ENCODE measurements around the gene EML6. TPM values are rescaled to one million over a fixed set of nuclear protein-coding genes. Genes with fewer than 3 reads are reported as not detected.

The EML6 gene
- total RNA-seq, 1 experiment from 2014 or later, result 0.34 TPM

DNA sequence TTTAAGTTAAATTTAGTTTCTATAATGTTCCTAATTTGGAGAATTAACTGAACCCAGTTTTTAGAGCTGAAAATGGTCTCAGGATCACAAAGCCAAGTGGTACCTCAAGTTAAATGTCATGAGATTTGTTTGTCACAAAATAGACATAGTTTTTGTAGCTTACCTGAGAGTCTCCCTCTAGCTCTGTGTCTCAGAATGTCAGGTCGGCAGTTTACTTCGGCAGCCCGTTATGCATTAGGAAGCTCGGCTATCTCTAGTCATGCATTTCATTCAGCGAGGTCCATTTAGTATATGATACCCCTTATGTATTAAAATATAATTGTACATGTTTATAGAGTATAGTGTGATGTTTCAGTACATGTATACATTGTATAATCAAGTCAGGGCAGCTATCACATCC is 155.6 kb downstream of the EML6 start:
- DNase-seq (ENCODE audit: low read depth), result no peak

DNA sequence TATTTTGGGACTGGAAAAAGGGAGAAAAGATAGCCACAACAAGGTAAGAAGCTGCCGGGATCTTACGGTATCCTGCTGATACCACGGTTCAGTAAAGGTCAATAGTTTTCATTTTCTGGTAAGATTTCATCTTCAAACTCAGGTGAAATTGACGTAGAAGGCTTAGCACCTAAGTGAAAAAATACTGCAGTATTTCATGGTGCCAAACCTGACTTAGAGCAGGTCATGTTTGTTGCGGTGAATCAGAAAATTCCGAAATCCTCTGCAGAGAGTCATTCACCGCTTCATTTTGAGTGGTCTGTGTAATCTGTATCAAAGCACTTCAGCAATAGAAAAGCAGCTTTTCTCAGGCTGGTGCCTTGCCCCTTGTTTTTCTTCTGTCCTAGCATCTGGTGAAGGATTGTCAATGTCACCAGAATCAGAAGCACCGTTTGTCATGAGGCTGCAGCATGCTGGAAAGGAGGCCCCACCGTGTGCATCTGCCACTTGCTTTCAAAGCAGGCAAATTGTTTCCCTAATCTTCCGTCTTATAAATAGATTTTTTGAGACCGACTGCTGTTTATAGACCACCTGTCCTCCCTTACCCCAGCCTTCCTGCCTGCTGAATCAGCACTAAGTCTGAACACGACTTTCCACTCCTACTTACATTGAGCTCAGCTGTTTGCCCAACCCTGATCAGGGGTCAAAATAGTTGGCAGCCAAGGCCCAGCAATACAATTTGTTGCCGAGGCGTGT is 156.3 kb downstream of the EML6 start:
- peak; percentile 77 for DNase-seq (ENCODE audit: low read depth)

DNA sequence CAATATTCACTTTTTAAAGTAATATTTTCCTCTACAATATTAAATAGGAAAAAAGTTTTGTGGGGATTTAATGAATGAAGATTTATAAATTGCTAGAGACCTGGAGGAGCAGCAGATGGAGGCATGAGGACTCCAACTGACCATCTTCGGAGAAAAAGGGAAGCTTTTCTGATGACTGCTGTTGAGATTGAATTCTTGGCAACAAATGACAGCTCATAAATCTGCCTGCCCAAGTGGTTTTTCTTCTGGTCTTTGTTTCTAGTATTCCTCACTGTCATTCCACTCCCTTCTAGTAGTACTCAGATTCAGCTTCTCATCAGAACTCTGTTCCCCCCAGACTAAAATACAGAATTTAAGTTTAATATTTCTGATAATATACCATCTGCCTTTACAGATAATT is 157.0 kb downstream of the EML6 start:
- DNase-seq (ENCODE audit: low read depth), result no peak

DNA sequence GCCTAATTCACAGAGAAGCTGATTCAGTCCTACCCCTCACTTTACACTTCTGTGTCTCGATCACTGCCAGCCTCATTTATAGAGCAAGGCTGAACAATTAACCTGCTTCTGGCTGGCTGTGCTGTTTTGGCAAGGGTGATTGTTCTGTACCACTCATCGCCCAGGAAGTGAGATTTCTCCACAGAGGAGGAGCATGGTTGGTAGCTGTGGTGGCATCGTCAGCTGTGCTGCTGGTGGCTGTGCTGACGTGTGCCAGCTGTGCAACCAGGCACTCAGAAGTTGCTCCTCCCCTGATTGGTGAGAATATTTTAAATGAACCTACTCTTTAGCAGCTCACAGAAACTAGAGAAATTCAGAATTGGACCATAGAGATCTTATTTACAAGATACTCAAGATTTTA is 158.3 kb downstream of the EML6 start:
- peak; percentile 74 for DNase-seq (ENCODE audit: low read depth)

- DNase-seq (ENCODE audit: low read depth), result no peak
Observed at GRCh38 chr2:54885891-54886290, 162.4 kb downstream of the EML6 start.

DNA sequence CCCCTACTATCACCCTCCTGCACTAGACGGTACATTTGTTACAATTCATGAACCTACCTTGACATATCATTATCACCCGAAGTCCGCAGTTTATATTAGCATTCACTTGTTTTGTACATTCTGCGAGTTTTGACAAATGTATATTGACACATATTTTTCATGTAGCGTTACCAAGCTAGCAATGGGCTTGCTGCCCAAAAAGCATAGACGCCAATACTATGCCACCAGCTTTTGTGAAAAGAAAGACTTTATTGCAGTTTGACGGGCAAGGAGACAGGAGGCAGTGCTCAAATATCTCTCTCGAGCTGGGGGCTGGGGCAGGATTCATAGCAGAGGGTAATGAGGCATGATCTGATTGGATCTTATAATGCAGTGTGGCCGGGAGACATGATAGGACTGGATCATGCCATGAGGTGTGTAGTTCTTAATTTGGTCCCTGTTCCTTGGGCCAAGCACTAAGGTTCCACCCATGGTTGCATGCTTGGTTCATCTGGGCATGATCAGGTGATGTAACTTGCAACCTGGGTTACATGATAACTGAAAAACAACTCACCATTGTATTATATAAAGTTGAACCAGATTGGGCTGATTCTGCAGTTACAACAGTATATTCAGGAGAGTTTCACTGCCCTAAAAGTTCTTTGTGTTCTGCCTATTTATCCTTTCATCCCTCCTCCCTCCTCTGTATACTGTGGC is 164.5 kb downstream of the EML6 start:
- no peak for DNase-seq (ENCODE audit: low read depth)

DNA sequence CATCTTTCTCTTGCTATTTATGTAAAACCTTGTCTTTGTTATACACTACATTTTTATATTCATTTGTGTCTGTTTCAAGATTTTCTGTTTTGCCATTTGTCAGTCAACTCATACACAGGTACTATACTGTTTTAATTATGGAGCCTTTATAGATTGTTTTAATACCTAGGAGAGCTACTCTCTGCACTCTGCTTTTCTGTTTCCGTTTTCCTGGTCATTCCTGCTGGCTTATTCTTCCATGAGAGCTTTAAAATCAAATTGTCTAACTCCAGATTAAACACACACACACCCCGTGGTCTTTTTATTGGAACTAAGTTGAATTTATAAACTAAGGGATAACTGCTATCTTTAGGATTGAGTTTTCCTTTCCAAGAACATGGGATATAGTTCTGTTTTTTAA is 165.6 kb downstream of the EML6 start:
- DNase-seq (ENCODE audit: low read depth), result no peak

GRCh38 chr2:54891909-54892308 is 168.4 kb downstream of the EML6 start:
- DNase-seq (ENCODE audit: low read depth), result no peak

DNA sequence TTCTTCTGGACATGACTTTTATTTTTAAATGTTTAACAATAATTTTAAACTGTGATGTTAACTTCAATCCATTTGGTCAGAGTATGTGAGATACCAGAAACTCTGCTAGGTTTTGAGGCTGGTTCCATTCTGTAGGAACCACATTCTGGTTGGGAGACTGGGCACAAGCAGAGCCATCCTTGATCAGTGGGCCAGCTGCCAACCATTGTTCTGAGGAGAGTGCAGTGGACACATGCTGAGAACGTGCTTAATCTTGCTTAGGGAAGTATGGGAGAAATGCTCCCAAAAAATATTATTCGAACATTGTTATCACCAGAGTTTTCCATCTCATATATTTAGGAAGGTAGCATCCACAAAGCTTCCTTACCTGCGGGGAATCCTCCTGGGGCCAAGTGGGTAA is 171.0 kb downstream of the EML6 start:
- no peak for DNase-seq (ENCODE audit: low read depth)

- peak; percentile 69 for DNase-seq (ENCODE audit: low read depth)
Observed at GRCh38 chr2:54895730-54896129, 172.3 kb downstream of the EML6 start.

GRCh38 chr2:54897420-54898310 is 174.2 kb downstream of the EML6 start:
- DNase-seq (ENCODE audit: low read depth), result no peak

GRCh38 chr2:54898456-54899226 is 175.2 kb downstream of the EML6 start:
- no peak for DNase-seq (ENCODE audit: low read depth)

DNA sequence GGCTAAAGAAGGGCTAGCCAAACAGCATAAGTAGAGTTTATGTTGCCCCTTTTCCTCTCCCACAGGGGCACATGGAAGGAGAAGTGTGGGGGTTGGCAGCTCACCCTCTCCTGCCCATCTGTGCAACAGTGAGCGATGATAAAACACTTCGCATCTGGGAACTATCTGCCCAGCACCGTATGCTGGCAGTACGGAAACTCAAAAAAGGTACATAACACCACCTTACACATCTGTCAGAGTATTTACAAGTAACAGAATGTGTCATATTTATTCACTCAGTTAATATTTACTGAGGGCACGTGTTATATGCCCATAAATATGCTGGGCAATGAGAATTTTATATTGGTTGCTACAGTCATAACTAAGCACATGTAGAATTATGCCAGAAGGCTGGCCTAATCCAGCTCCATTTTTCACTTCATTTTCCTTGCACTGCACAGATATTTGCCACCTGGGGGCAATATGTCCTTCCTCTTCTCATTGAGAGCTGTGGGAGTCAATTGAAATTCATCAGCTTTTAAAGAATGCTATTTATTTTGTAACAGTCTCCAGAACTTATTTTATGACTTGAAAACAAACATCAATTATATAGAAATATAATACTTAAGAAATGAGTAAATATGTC is 176.2 kb downstream of the EML6 start:
- peak; percentile 76 for DNase-seq (ENCODE audit: low read depth)

DNA sequence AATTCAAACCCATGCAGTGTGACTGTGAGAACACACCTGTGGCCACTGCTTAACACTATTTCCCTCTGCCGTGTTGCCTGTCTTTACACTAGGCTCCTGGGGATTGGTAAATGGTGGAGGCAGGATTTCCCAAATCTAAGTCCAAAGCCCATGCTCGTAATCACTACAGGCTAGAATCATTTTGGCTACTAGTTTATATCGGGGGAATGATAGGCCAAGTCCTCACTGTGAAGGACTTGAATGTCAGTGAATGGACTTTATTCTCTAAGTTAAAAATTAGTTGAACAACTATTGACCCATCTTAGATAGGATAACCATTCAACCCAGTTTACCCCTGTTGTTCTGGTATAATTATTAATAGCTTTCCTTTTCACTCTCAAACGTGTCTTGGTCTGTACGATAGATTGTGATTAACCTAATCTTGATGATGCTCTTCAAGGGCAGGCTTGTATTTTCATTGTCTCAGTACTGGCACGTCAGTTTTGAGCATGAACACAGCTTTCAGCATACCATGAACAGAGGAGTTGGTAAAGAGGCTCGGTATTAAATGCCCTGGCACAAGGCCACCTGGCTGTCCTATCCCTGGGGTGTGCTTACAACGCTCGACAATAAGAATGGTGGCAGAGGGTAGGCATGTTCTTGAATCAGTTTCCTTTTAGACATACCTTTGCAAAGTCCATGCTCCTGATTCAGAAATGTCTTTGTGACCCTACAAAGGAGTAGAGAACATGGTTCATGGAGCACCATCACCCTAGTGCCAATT is 177.9 kb downstream of the EML6 start:
- no peak for DNase-seq (ENCODE audit: low read depth)

DNA sequence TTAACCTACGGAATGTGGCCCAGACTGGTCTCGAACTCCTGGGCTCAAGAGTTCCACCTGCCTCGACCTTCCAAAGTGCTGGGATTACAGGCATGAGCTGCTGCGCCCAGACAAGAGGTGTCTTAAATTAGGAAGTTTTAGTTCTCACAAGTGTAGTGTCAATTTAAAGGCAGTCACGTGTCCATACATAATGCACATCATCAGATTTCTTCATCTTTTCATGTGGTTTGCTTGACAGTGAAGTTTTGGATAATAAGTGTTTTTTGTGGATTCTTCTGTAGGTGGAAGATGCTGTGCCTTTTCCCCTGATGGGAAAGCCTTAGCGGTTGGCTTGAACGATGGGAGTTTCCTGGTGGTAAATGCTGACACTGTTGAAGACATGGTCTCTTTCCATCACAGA is 179.3 kb downstream of the EML6 start:
- DNase-seq (ENCODE audit: low read depth), result no peak

DNA sequence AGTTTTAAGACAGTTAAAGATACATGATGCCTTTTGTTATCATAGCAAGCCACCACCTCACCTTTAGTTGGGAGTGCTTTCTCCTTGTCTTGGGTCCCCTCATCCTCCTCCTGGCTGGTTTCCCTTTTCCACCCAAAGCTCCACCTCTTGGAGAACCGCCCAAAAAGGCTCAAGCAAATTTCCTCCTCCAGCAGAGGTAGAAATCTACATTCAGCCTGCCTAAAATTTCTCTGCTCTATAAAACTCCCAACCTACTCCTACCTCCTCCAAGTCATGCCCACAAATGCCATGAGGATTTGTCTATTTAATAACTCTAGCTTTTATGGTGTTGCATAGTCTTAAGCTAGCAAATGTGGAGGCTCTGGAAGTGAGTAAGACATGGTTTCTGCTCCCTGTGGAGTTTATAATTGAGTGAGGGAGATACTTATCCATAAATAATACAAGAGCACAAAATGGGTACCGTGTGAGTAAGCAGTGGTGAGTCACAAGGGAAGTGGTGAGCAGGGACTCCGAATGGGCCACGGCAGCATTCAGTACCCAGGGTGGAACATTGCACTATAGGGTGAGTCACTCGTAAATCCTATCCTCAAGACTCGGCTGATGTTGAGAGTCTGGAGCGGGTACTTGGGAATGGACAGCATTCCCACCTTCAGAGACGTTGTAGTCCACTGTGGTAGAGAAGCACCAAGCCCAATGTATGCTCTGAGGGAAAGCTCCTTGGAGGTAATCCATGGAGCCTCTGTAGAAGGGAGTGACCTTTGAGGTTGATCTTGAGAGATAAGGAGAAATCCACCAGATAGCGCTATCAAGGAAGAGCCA is 180.5 kb downstream of the EML6 start:
- peak; percentile 100 for DNase-seq (ENCODE audit: low read depth)

GRCh38 chr2:54904836-54905235 is 181.4 kb downstream of the EML6 start:
- no peak for DNase-seq (ENCODE audit: low read depth)

DNA sequence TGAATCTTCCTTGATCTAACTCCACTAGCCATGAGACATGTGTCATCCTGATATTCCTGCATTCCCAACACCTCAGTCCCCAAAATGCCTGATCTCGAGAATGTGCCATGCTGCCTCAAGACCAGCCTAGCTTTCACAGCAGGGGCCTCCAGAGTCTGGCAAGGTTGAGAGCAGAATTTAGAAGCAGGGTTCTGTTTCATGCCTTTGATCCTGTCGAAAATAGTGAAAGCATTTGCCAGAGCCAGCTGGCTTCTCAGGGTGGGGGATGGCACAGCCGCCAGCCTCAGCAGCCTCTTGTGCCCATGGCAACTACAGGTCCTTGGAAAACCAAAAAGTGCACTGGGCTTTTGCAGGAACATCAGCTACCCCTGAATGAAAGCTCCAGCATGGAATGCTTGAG is 183.3 kb downstream of the EML6 start:
- DNase-seq (ENCODE audit: low read depth), result no peak

DNA sequence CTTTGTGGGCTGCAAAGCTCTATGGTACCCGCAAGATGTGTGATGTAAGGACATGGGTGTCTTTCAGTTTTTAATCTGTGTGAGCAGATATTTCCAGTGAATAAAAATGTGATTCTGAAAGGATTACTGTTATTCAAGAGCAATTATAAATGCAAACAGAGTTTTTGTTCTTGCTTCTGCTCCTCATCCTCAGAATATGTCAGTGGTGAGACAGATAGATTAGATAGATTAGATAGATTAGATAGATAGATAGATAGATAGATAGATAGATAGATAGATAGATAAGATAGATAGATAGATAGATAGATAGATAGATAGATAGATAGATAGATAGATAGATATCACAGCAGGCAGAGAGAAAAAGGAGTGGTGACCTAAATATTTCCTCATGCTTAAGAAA is 184.2 kb downstream of the EML6 start:
- no peak for DNase-seq (ENCODE audit: low read depth)
